Activated CD8-positive, alpha-beta T cell treated with anti-CD3 and anti-CD28 coated beads, Interleukin-2, amount 10 ng/mL, durations not matched to agents 7 days and 5 days (primary cell): ENCODE measurements around the gene TMEM115. TPM values are rescaled to one million over a fixed set of nuclear protein-coding genes. Genes with fewer than 3 reads are reported as not detected.
A peak's percentile ranks its signal among the peaks of the same experiment; 100 is the strongest.

ENCODE experiments used
- ATAC-seq: fragments of 150-1000 bp; cut with Tn5 transposase; one replicate; pipeline ENCODE4 v1.10.0; 2021; ENCODE audit warnings: moderate library complexity
- CTCF ChIA-PET: fragments of 350-600 bp; sonication (Branson Sonifier 250); formaldehyde crosslinking; loops from one replicate; lab custom pipeline; 2021; ENCODE audit warnings: antibody characterized with exemption; lab: Charles Lee
- POLR2A ChIA-PET: fragments of 350-600 bp; sonication (Branson Sonifier 250); formaldehyde crosslinking; loops from one replicate; lab custom pipeline; 2021; ENCODE audit warnings: antibody characterized with exemption; lab: Charles Lee
- DNase-seq: peaks from one replicate; pipeline ENCODE4 v3.0.0-alpha.2; 2020
- H3K27ac Mint-ChIP-seq: one replicate; pipeline ENCODE4 v1.8.0; 2021; ENCODE audit warnings: mild to moderate bottlenecking, mixed read lengths
- H3K27me3 Mint-ChIP-seq: one replicate; pipeline ENCODE4 v1.8.0; 2021; ENCODE audit warnings: low read depth, mixed read lengths
- H3K36me3 Mint-ChIP-seq: one replicate; pipeline ENCODE4 v1.8.0; 2021; ENCODE audit warnings: low read depth, mixed read lengths
- H3K4me1 Mint-ChIP-seq: one replicate; pipeline ENCODE4 v1.8.0; 2021; ENCODE audit warnings: low read depth, mixed read lengths
- H3K4me3 Mint-ChIP-seq: one replicate; pipeline ENCODE4 v1.8.0; 2021; ENCODE audit warnings: mild to moderate bottlenecking, mixed read lengths
- H3K9me3 Mint-ChIP-seq: one replicate; pipeline ENCODE4 v1.8.0; 2022; ENCODE audit warnings: mixed read lengths; ENCODE audit not compliant: insufficient read depth
- total RNA-seq, 2 experiments: library from RNA; stranded (reverse); gene quantifications; one replicate each; pipeline ENCODE4 v1.2.3, GENCODE V29; 2021

The TMEM115 gene
- total RNA-seq, 2 experiments from 2014 or later = 18.0 to 18.9 TPM

GRCh38 chr3:50374363-50375257 is 15.3 kb upstream of the TMEM115 start:
- POLR2A ChIA-PET = interaction anchor here (1.1 to 1.3 kb wide), 2 partner anchors 9 to 18 kb away, joined by 3 read pairs; no protein-coding TSS in a partner anchor
- CTCF ChIA-PET = no interaction called here
- DNase-seq (no peak), ATAC-seq (peak; percentile 7)
- H3K27ac Mint-ChIP-seq = no peak overlapping the region
- H3K36me3 Mint-ChIP-seq = no peaks in the 10 kb centered on the region
- no peaks in the 10 kb centered on the region for H3K4me1 Mint-ChIP-seq
- H3K9me3 Mint-ChIP-seq = no peaks in the 10 kb centered on the region
- no peak overlapping the region for H3K4me3 Mint-ChIP-seq
- H3K27me3 Mint-ChIP-seq = no peaks in the 10 kb centered on the region

GRCh38 chr3:50373146-50374051 is 14.1 kb upstream of the TMEM115 start:
- POLR2A ChIA-PET = no interaction called here
- H3K27ac Mint-ChIP-seq = no peak overlapping the region
- CTCF ChIA-PET = no interaction called here
- no peaks in the 10 kb centered on the region for H3K36me3 Mint-ChIP-seq
- no peaks in the 10 kb centered on the region for H3K9me3 Mint-ChIP-seq
- H3K4me1 Mint-ChIP-seq = no peaks in the 10 kb centered on the region
- H3K27me3 Mint-ChIP-seq = no peaks in the 10 kb centered on the region
- H3K4me3 Mint-ChIP-seq = no peak overlapping the region
- ATAC-seq = no peak
- no peak for DNase-seq

- Mint-ChIP-seq H3K27me3 (no peaks in the 10 kb centered on the region), H3K27ac (peak overlapping the region; percentile 57), H3K4me1 (no peaks in the 10 kb centered on the region), H3K9me3 (no peaks in the 10 kb centered on the region), H3K4me3 (no peak overlapping the region), H3K36me3 (no peaks in the 10 kb centered on the region)
- CTCF ChIA-PET = no interaction called here
- POLR2A ChIA-PET = interaction anchor here (0.5 kb wide), 1 partner anchor 8 kb away, joined by 4 read pairs; no protein-coding TSS in a partner anchor
- no peak for ATAC-seq
- no peak for DNase-seq
Measured at GRCh38 chr3:50372349-50372748, 13.0 kb upstream of the TMEM115 start.

GRCh38 chr3:50371133-50371685 is 11.9 kb upstream of the TMEM115 start:
- Mint-ChIP-seq H3K9me3 (no peaks in the 10 kb centered on the region), H3K4me3 (no peak overlapping the region), H3K27me3 (no peaks in the 10 kb centered on the region), H3K4me1 (no peaks in the 10 kb centered on the region), H3K36me3 (no peaks in the 10 kb centered on the region), H3K27ac (no peak overlapping the region)
- CTCF ChIA-PET = interaction anchor here (1.4 kb wide), 1 partner anchor 171 kb away, joined by 4 read pairs; no protein-coding TSS in a partner anchor
- no peak for ATAC-seq
- POLR2A ChIA-PET = no interaction called here
- DNase-seq = no peak

GRCh38 chr3:50370594-50370993 is 11.3 kb upstream of the TMEM115 start:
- H3K27me3 Mint-ChIP-seq = no peaks in the 10 kb centered on the region
- DNase-seq (no peak), ATAC-seq (no peak)
- H3K36me3 Mint-ChIP-seq = no peaks in the 10 kb centered on the region
- ChIA-PET POLR2A (no interaction called here), CTCF (interaction anchor here (1.4 kb wide), 1 partner anchor 172 kb away, joined by 4 read pairs; no protein-coding TSS in a partner anchor)
- no peak overlapping the region for H3K4me3 Mint-ChIP-seq
- no peak overlapping the region for H3K27ac Mint-ChIP-seq
- peaks cover 4% of the 10 kb centered on the region for H3K4me1 Mint-ChIP-seq
- H3K9me3 Mint-ChIP-seq = no peaks in the 10 kb centered on the region

- Mint-ChIP-seq H3K27ac (no peak overlapping the region), H3K9me3 (no peaks in the 10 kb centered on the region), H3K4me1 (peaks cover 14% of the 10 kb centered on the region), H3K27me3 (no peaks in the 10 kb centered on the region), H3K36me3 (no peaks in the 10 kb centered on the region), H3K4me3 (no peak overlapping the region)
- DNase-seq = no peak
- CTCF ChIA-PET = no interaction called here
- ATAC-seq = no peak
- POLR2A ChIA-PET = interaction anchor here (0.5 kb wide), 1 partner anchor 17 kb away, joined by 3 read pairs; no protein-coding TSS in a partner anchor
Measured at GRCh38 chr3:50369012-50369670, 9.8 kb upstream of the TMEM115 start.

GRCh38 chr3:50365842-50366220 is 6.5 kb upstream of the TMEM115 start:
- CTCF ChIA-PET = interaction anchor here (0.7 to 1.4 kb wide), 5 partner anchors 15 to 202 kb away, joined by 3 to 5 read pairs (median 3); partner anchors contain the start of genes C3orf18, CYB561D2 and NPRL2
- DNase-seq = no peak
- peaks cover 5% of the 10 kb centered on the region for H3K27me3 Mint-ChIP-seq
- H3K9me3 Mint-ChIP-seq = no peaks in the 10 kb centered on the region
- ATAC-seq = no peak
- H3K27ac Mint-ChIP-seq = peak overlapping the region; percentile 86
- POLR2A ChIA-PET = interaction anchor here (0.7 to 1.5 kb wide), 8 partner anchors 8 to 242 kb away, joined by 3 to 6 read pairs (median 3); partner anchors contain the start of genes CYB561D2, NPRL2 and RASSF1
- H3K36me3 Mint-ChIP-seq = no peaks in the 10 kb centered on the region
- H3K4me1 Mint-ChIP-seq = peaks cover 16% of the 10 kb centered on the region
- H3K4me3 Mint-ChIP-seq = peak overlapping the region; percentile 80

- CTCF ChIA-PET = interaction anchor here (0.7 to 1.4 kb wide), 5 partner anchors 15 to 202 kb away, joined by 3 to 5 read pairs (median 3); partner anchors contain the start of genes C3orf18, CYB561D2 and NPRL2
- peaks cover 17% of the 10 kb centered on the region for H3K4me1 Mint-ChIP-seq
- POLR2A ChIA-PET = interaction anchor here (0.7 to 1.5 kb wide), 10 partner anchors 8 to 243 kb away, joined by 3 to 6 read pairs (median 3); partner anchors contain the start of genes CYB561D2, NPRL2 and RASSF1
- peaks cover 5% of the 10 kb centered on the region for H3K27me3 Mint-ChIP-seq
- no peaks in the 10 kb centered on the region for H3K36me3 Mint-ChIP-seq
- DNase-seq (peak; percentile 98), ATAC-seq (peak; percentile 99)
- H3K4me3 Mint-ChIP-seq = peak overlapping the region; percentile 80
- peak overlapping the region; percentile 86 for H3K27ac Mint-ChIP-seq
- no peaks in the 10 kb centered on the region for H3K9me3 Mint-ChIP-seq
Measured at GRCh38 chr3:50365080-50365841, 5.9 kb upstream of the TMEM115 start.

GRCh38 chr3:50364573-50365079 is 5.3 kb upstream of the TMEM115 start:
- Mint-ChIP-seq H3K4me1 (peaks cover 24% of the 10 kb centered on the region), H3K27me3 (peaks cover 5% of the 10 kb centered on the region), H3K27ac (peak overlapping the region; percentile 52), H3K4me3 (peak overlapping the region; percentile 80), H3K36me3 (no peaks in the 10 kb centered on the region), H3K9me3 (no peaks in the 10 kb centered on the region)
- DNase-seq (peak; percentile 36), ATAC-seq (no peak)
- ChIA-PET POLR2A (interaction anchor here (0.6 to 1.5 kb wide), 6 partner anchors 10 to 209 kb away, joined by 3 to 5 read pairs (median 3); partner anchors contain the start of genes CYB561D2 and NPRL2), CTCF (interaction anchor here (0.9 to 1.4 kb wide), 3 partner anchors 14 to 177 kb away, joined by 3 to 5 read pairs (median 5); partner anchors contain the start of genes CYB561D2 and NPRL2)

GRCh38 chr3:50359760-50360110 is 414 bp upstream of the TMEM115 start:
- H3K36me3 Mint-ChIP-seq = peaks cover 21% of the 10 kb centered on the region
- H3K4me3 Mint-ChIP-seq = peak overlapping the region; percentile 96
- DNase-seq (no peak), ATAC-seq (no peak)
- H3K4me1 Mint-ChIP-seq = peaks cover 53% of the 10 kb centered on the region
- H3K27ac Mint-ChIP-seq = peak overlapping the region; percentile 93
- CTCF ChIA-PET = interaction anchor here (1.2 kb wide), 1 partner anchor 10 kb away, joined by 5 read pairs; the partner anchor contains the start of genes CYB561D2 and NPRL2
- H3K9me3 Mint-ChIP-seq = no peaks in the 10 kb centered on the region
- peaks cover 5% of the 10 kb centered on the region for H3K27me3 Mint-ChIP-seq
- POLR2A ChIA-PET = interaction anchor here (0.8 to 1.6 kb wide), 3 partner anchors 9 to 22 kb away, joined by 3 to 9 read pairs (median 4); partner anchors contain the start of genes CYB561D2, NPRL2 and RASSF1
